GM13977 (cell line): ENCODE measurements around the gene SCIN.
A peak's percentile ranks its signal among the peaks of the same experiment; 100 is the strongest.

Experiments used
- DNase-seq: peaks from one replicate; pipeline ENCODE4 v3.0.0; 2012; ENCODE audit warnings: low spot score
- CTCF ChIP-seq: IDR thresholded peaks from 2 replicates; pipeline ENCODE4 v1.5.1; 2012; ENCODE audit warnings: mild to moderate bottlenecking, control low read depth; ENCODE audit not compliant: insufficient read depth; ENCODE audit errors: extremely low read depth, missing control alignments
- in situ Hi-C: fragments of 300-500 bp; cut with MboI; formaldehyde crosslinking; loops from one replicate; pipeline ENCODE4 v1.12.0; 2022; ENCODE audit warnings: low sequenced_read_pairs, low pct_unique_long_range_greater_than_20kb, mixed read lengths, inconsistent platforms; ENCODE audit not compliant: unreplicated experiment

The SCIN gene

GRCh38 chr7:12637328-12637727, 66.8 kb downstream of the SCIN start:
- DNase-seq, result no peak
- in situ Hi-C loops, result no loop called here
- no peak for TF ChIP-seq CTCF

- TF ChIP-seq CTCF, result no peak
- in situ Hi-C loops, result no loop called here
- no peak for DNase-seq
These were observed 67.5 kb downstream of the SCIN start for GRCh38 chr7:12637819-12638592.

DNA sequence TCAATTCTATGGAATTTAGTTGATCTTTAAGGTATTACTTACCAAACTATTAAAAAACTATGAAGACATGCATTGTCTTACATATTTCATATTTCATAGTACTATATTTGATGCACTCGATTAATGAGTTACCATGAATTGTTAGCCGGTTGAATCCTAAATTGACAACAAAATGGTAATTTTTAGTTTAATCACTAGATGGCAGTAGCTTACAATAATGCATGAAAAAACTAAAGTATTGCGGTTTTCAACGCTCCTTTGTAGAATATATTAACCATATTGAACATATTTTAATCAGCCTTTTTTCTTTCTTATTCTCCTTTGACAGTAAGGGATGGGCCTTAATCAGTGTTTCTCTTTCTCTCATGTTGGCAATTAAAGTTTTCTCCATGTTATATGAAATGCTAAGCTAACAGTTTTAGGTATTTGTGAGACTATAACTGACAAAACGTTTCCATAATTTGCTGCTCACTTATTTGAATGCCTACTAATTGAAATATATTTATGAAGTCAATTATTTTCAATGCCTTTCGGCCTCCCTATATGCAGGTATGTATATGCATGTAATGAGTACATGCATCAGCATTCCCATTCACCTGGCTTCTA, 68.4 kb downstream of the SCIN start:
- peak; percentile 50 for TF ChIP-seq CTCF
- in situ Hi-C loops, result no loop called here
- peak; percentile 11 for DNase-seq

- no peak for TF ChIP-seq CTCF
- in situ Hi-C loops, result no loop called here
- DNase-seq, result no peak
These were observed 70.0 kb downstream of the SCIN start for GRCh38 chr7:12640299-12641096.

GRCh38 chr7:12641196-12641595, 70.7 kb downstream of the SCIN start:
- TF ChIP-seq CTCF, result no peak
- DNase-seq, result no peak

DNA sequence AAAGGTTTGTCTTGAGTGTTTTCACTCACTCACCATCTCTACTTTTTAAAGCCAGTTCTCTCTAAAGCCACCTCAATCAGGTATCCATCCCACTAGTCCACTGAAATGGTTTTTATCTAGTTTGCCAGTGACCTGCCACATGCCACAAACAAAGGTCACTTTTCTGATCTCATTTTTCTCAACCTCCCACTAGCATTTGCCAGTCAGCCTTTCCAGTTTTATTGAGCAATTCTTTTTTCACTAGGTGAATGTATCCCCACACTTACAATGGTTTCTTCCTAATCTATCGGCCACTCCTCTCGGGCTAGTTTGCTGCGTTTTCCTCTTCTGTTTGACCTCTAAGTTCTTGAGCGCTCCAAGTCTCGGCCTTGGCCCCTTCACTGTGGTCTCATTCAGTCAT, 72.0 kb downstream of the SCIN start:
- in situ Hi-C loops, result no loop called here
- TF ChIP-seq CTCF, result no peak
- no peak for DNase-seq

More at GRCh38 chr7:12641196-12641595, 70.7 kb downstream of the SCIN start:
- in situ Hi-C loops, result no loop called here
